DOHH2 (cell line): ENCODE measurements around the gene CFHR5.

Experiments
- H3F3A ChIP-seq: fragments of 200-600 bp; sonication (generic), shearing (Covaris generic); 2 replicates; pipeline ENCODE4 v1.6.0; 2016; ENCODE audit warnings: antibody characterized with exemption, mild to moderate bottlenecking; ENCODE audit not compliant: control insufficient read depth, insufficient read depth
- H3K27ac ChIP-seq: fragments of 200-600 bp; sonication (generic); 2 replicates; pipeline ENCODE4 v1.5.1; 2014; ENCODE audit warnings: low read depth, mild to moderate bottlenecking, low read length, moderate library complexity
- H3K27me3 ChIP-seq: fragments of 200-600 bp; sonication (generic); 2 replicates; pipeline ENCODE4 v1.6.1; 2014; ENCODE audit warnings: mild to moderate bottlenecking, low read length, mixed read lengths; ENCODE audit not compliant: control insufficient read depth
- H3K36me3 ChIP-seq: fragments of 200-600 bp; sonication (generic); 2 replicates; pipeline ENCODE4 v1.6.1; 2014; ENCODE audit warnings: mild to moderate bottlenecking, low read length, moderate library complexity, mixed read lengths; ENCODE audit not compliant: control insufficient read depth
- H3K4me1 ChIP-seq: fragments of 200-600 bp; sonication (generic); 2 replicates; pipeline ENCODE4 v1.6.1; 2014; ENCODE audit warnings: mild to moderate bottlenecking, low read length, mixed read lengths; ENCODE audit not compliant: control insufficient read depth
- H3K4me2 ChIP-seq: fragments of 200-600 bp; sonication (generic); 2 replicates; pipeline ENCODE4 v1.6.0; 2014; ENCODE audit warnings: mild to moderate bottlenecking, low read length, moderate library complexity
- H3K4me3 ChIP-seq: fragments of 200-600 bp; sonication (generic); 2 replicates; pipeline ENCODE4 v1.5.1; 2014; ENCODE audit warnings: mild to moderate bottlenecking, low read length, mixed read lengths
- H3K79me2 ChIP-seq: fragments of 200-600 bp; sonication (generic); 2 replicates; pipeline ENCODE4 v1.6.1; 2014; ENCODE audit warnings: mild to moderate bottlenecking, low read length, mixed read lengths; ENCODE audit not compliant: control insufficient read depth
- H3K9me2 ChIP-seq: fragments of 200-600 bp; sonication (generic); replicated peaks from 2 replicates; pipeline ENCODE4 v1.6.1; 2014; ENCODE audit warnings: mild to moderate bottlenecking, low read length, mixed read lengths; ENCODE audit not compliant: control insufficient read depth
- H3K9me3 ChIP-seq: fragments of 200-600 bp; sonication (generic); 2 replicates; pipeline ENCODE4 v1.6.1; 2014; ENCODE audit warnings: antibody characterized with exemption, low read length, mixed read lengths; ENCODE audit not compliant: control insufficient read depth, insufficient read depth
- H4K20me1 ChIP-seq: fragments of 200-600 bp; sonication (generic); 2 replicates; pipeline ENCODE4 v1.6.0; 2014; ENCODE audit warnings: low read depth, mild to moderate bottlenecking, antibody characterized with exemption, low read length, moderate library complexity; ENCODE audit not compliant: control insufficient read depth, insufficient read depth
- CTCF ChIP-seq: fragments of 200-600 bp; sonication (generic); IDR thresholded peaks from one replicate; pipeline ENCODE4 v1.5.1; 2014; ENCODE audit warnings: antibody characterized with exemption, mild to moderate bottlenecking, low read depth, low read length; ENCODE audit not compliant: poor library complexity, severe bottlenecking
- EZH2phosphoT487 ChIP-seq: fragments of 200-600 bp; sonication (generic); IDR thresholded peaks from 2 replicates; pipeline ENCODE4 v1.6.1; 2017; ENCODE audit warnings: borderline replicate concordance, mild to moderate bottlenecking, antibody characterized with exemption, low read length, moderate library complexity, mixed read lengths

Gene CFHR5

GRCh38 chr1:197041486-197042353 lies 64.4 kb downstream of the CFHR5 start:
- H3K9me3 ChIP-seq, result no peaks in the 10 kb centered on the region
- H4K20me1 ChIP-seq, result no peaks in the 10 kb centered on the region
- TF ChIP-seq EZH2phosphoT487, result no peak
- TF ChIP-seq CTCF, result no peak
- H3K4me1 ChIP-seq, result no peaks in the 10 kb centered on the region
- H3K4me3 ChIP-seq, result no peak overlapping the region
- H3F3A ChIP-seq, result no peaks in the 10 kb centered on the region
- H3K27me3 ChIP-seq, result no peaks in the 10 kb centered on the region
- no peaks in the 10 kb centered on the region for H3K9me2 ChIP-seq
- H3K27ac ChIP-seq, result no peak overlapping the region
- no peak overlapping the region for H3K4me2 ChIP-seq
- no peaks in the 10 kb centered on the region for H3K36me3 ChIP-seq
- no peaks in the 10 kb centered on the region for H3K79me2 ChIP-seq

DNA sequence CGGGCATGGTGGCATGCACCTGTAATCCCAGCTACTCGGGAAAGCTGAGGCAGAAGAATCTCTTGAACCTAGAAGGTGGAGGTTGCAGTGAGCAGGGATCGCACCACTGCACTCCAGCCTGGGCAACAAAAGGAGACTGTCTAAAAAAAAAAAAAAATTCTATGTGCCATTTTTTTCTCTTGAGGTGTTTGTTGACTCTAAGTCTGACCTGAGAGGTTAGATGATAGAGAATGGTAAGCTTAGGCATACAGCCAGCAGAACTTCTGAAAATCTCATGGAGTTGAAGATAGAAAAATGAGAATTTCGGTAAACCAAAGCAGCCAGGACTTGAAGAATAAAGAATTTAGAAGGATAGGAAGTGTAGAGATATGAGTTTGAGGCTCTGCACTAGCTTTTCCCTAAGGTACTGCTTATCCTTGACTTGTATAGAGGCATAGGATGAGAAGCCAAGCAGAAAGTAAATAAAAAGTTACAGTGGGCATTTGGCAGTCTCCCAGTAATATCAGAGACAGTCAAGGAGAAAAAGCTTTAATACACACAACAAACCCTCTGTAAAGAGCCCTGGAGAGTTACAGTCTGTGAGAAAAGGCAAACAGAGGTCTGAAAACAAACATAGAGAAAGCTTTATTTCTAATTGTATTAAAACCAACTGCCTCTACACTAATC lies 65.5 kb downstream of the CFHR5 start:
- no peaks in the 10 kb centered on the region for H3K27me3 ChIP-seq
- no peak overlapping the region for H3K4me2 ChIP-seq
- no peaks in the 10 kb centered on the region for H3K4me1 ChIP-seq
- H3K27ac ChIP-seq, result no peak overlapping the region
- no peak for TF ChIP-seq CTCF
- TF ChIP-seq EZH2phosphoT487, result no peak
- no peaks in the 10 kb centered on the region for H3K79me2 ChIP-seq
- H3K9me3 ChIP-seq, result no peaks in the 10 kb centered on the region
- H3K9me2 ChIP-seq, result no peaks in the 10 kb centered on the region
- H4K20me1 ChIP-seq, result no peaks in the 10 kb centered on the region
- no peak overlapping the region for H3K4me3 ChIP-seq
- no peaks in the 10 kb centered on the region for H3F3A ChIP-seq
- H3K36me3 ChIP-seq, result no peaks in the 10 kb centered on the region

DNA sequence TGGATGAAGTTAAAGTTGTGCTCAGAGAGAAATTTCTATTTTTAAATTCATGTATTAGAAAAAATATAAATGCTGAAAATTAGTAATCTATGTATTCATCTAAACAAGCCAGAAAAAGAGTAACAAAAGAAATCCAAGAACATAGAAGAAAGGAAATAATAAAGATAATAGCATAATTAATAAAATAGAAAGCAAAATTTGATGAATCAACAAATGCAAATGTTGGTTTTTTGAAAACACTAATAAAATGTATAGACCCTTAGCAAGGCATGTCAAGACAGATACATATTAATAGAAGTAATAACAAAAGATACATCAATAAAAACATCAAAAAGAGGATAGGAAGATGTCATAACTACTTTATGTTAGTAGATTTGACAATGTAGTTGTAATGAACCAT lies 71.7 kb downstream of the CFHR5 start:
- no peaks in the 10 kb centered on the region for H3K36me3 ChIP-seq
- H3K79me2 ChIP-seq, result no peaks in the 10 kb centered on the region
- no peak overlapping the region for H3K4me2 ChIP-seq
- no peak overlapping the region for H3K4me3 ChIP-seq
- H3K27me3 ChIP-seq, result no peaks in the 10 kb centered on the region
- no peaks in the 10 kb centered on the region for H3K9me3 ChIP-seq
- no peak overlapping the region for H3K27ac ChIP-seq
- no peaks in the 10 kb centered on the region for H4K20me1 ChIP-seq
- no peaks in the 10 kb centered on the region for H3K4me1 ChIP-seq
- TF ChIP-seq EZH2phosphoT487 (no peak), CTCF (no peak)
- no peaks in the 10 kb centered on the region for H3K9me2 ChIP-seq
- no peaks in the 10 kb centered on the region for H3F3A ChIP-seq
